Measurements from ENCODE around the gene SNCB. TPM values are rescaled to one million over a fixed set of nuclear protein-coding genes. Genes with fewer than 3 reads are reported as not detected.

Gene SNCB
- total RNA-seq, 1 donor from 2014 or later = not detected

- no peaks in the 10 kb centered on the region for H3K9me3 Mint-ChIP-seq
- peaks cover 15% of the 10 kb centered on the region for H3K4me1 Mint-ChIP-seq
- H3K27me3 Mint-ChIP-seq (ENCODE audit: low read depth) = peaks cover 6% of the 10 kb centered on the region
- DNase-seq (ENCODE audit: low spot score in 2 of 2, unreplicated experiment in 2 of 2) = no peak
- no peak for TF ChIP-seq CTCF (IDR thresholded peaks at IDR 0.05; ENCODE audit: unreplicated experiment)
- no peaks in the 10 kb centered on the region for H3K36me3 Mint-ChIP-seq
- H3K27ac Mint-ChIP-seq = no peak overlapping the region
- H3K4me3 Mint-ChIP-seq = no peak overlapping the region
Observed at GRCh38 chr5:176644294-176644693, 14.0 kb upstream of the SNCB start.

- Mint-ChIP-seq H3K9me3 (no peaks in the 10 kb centered on the region), H3K4me1 (peaks cover 9% of the 10 kb centered on the region), H3K27me3 (ENCODE audit: low read depth) (peaks cover 9% of the 10 kb centered on the region), H3K4me3 (no peak overlapping the region), H3K27ac (no peak overlapping the region), H3K36me3 (no peaks in the 10 kb centered on the region)
- no peak for DNase-seq (ENCODE audit: low spot score in 2 of 2, unreplicated experiment in 2 of 2)
- TF ChIP-seq CTCF (IDR thresholded peaks at IDR 0.05; ENCODE audit: unreplicated experiment) = no peak
Observed at GRCh38 chr5:176643491-176644219, 13.3 kb upstream of the SNCB start.

GRCh38 chr5:176642675-176643490, 12.5 kb upstream of the SNCB start:
- no peak overlapping the region for H3K27ac Mint-ChIP-seq
- no peak for TF ChIP-seq CTCF (IDR thresholded peaks at IDR 0.05; ENCODE audit: unreplicated experiment)
- H3K36me3 Mint-ChIP-seq = no peaks in the 10 kb centered on the region
- no peak overlapping the region for H3K4me3 Mint-ChIP-seq
- peaks cover 14% of the 10 kb centered on the region for H3K27me3 Mint-ChIP-seq (ENCODE audit: low read depth)
- no peak for DNase-seq (ENCODE audit: low spot score in 2 of 2, unreplicated experiment in 2 of 2)
- peaks cover 2% of the 10 kb centered on the region for H3K4me1 Mint-ChIP-seq
- no peaks in the 10 kb centered on the region for H3K9me3 Mint-ChIP-seq

- Mint-ChIP-seq H3K27me3 (ENCODE audit: low read depth) (peaks cover 37% of the 10 kb centered on the region), H3K36me3 (no peaks in the 10 kb centered on the region), H3K27ac (no peak overlapping the region), H3K9me3 (no peaks in the 10 kb centered on the region), H3K4me1 (no peaks in the 10 kb centered on the region), H3K4me3 (no peak overlapping the region)
- no peak for DNase-seq (ENCODE audit: low spot score in 2 of 2, unreplicated experiment in 2 of 2)
- TF ChIP-seq CTCF (IDR thresholded peaks at IDR 0.05; ENCODE audit: unreplicated experiment) = no peak
Observed at GRCh38 chr5:176640616-176641015, 10.3 kb upstream of the SNCB start.

GRCh38 chr5:176639981-176640380, 9.6 kb upstream of the SNCB start:
- no peak overlapping the region for H3K4me3 Mint-ChIP-seq
- no peak for TF ChIP-seq CTCF (IDR thresholded peaks at IDR 0.05; ENCODE audit: unreplicated experiment)
- H3K9me3 Mint-ChIP-seq = no peaks in the 10 kb centered on the region
- no peaks in the 10 kb centered on the region for H3K4me1 Mint-ChIP-seq
- no peak for DNase-seq (ENCODE audit: low spot score in 2 of 2, unreplicated experiment in 2 of 2)
- peaks cover 43% of the 10 kb centered on the region for H3K27me3 Mint-ChIP-seq (ENCODE audit: low read depth)
- no peak overlapping the region for H3K27ac Mint-ChIP-seq
- no peaks in the 10 kb centered on the region for H3K36me3 Mint-ChIP-seq
